Frontal cortex (tissue), 4 donors: ENCODE measurements around the gene LAMA4. TPM values are rescaled to one million over a fixed set of nuclear protein-coding genes. Genes with fewer than 3 reads are reported as not detected.
A peak's percentile ranks its signal among the peaks of the same experiment; 100 is the strongest.

Experiments used
- DNase-seq, 2 donors: peaks; one replicate each; pipeline ENCODE4 v3.0.0; 2012; ENCODE audit warnings: low spot score in 2 of 2
- FAIRE-seq: peaks from 2 replicates; lab custom pipeline; 2012; peaks lifted over from hg19 to GRCh38; lab: Jason Lieb, UNC
- total RNA-seq: library from RNA; depleted of rRNA; stranded (reverse); fragments of >200 nt; gene quantifications from one replicate; pipeline ENCODE4 v1.2.3, GENCODE V29; 2014
- donor health status: control.
- donor health status: control.
- donor health status: control.

LAMA4 gene
- total RNA-seq, 1 donor from 2014 or later: 24.1 TPM

- no peak for FAIRE-seq
- no peak for DNase-seq
Measured at GRCh38 chr6:112169541-112169940, 84.8 kb downstream of the LAMA4 start.

- DNase-seq (peak; percentile 1 to 18), FAIRE-seq (no peak)
Measured at GRCh38 chr6:112163295-112164257, 90.8 kb downstream of the LAMA4 start.

GRCh38 chr6:112160745-112161144 is 93.6 kb downstream of the LAMA4 start:
- FAIRE-seq (no peak), DNase-seq (no peak)

- FAIRE-seq: no peak
Measured at GRCh38 chr6:112156668-112157067, 97.7 kb downstream of the LAMA4 start.

GRCh38 chr6:112155886-112156285 is 98.5 kb downstream of the LAMA4 start:
- no peak for DNase-seq
- FAIRE-seq: no peak

More at GRCh38 chr6:112156668-112157067, 97.7 kb downstream of the LAMA4 start:
- DNase-seq: no peak

GRCh38 chr6:112154711-112155110 is 99.7 kb downstream of the LAMA4 start:
- FAIRE-seq (no peak), DNase-seq (no peak)

- FAIRE-seq (no peak), DNase-seq (no peak)
Measured at GRCh38 chr6:112153926-112154607, 100.3 kb downstream of the LAMA4 start.

GRCh38 chr6:112150363-112150762 is 104.0 kb downstream of the LAMA4 start:
- no peak for DNase-seq
- FAIRE-seq: no peak

GRCh38 chr6:112149719-112150263 is 104.6 kb downstream of the LAMA4 start:
- DNase-seq (no peak), FAIRE-seq (no peak)

GRCh38 chr6:112149236-112149635 is 105.1 kb downstream of the LAMA4 start:
- FAIRE-seq (no peak), DNase-seq (no peak)

GRCh38 chr6:112148103-112148502 is 106.3 kb downstream of the LAMA4 start:
- DNase-seq (no peak), FAIRE-seq (no peak)

GRCh38 chr6:112145080-112145573 is 109.2 kb downstream of the LAMA4 start:
- FAIRE-seq: no peak
- DNase-seq: no peak

GRCh38 chr6:112144145-112144926 is 110.0 kb downstream of the LAMA4 start:
- FAIRE-seq (no peak), DNase-seq (no peak)

GRCh38 chr6:112141707-112142106 is 112.7 kb downstream of the LAMA4 start:
- DNase-seq: no peak
- FAIRE-seq: no peak

- DNase-seq (no peak), FAIRE-seq (no peak)
Measured at GRCh38 chr6:112139052-112139451, 115.3 kb downstream of the LAMA4 start.

- FAIRE-seq: no peak
- no peak for DNase-seq
Measured at GRCh38 chr6:112130878-112131277, 123.5 kb downstream of the LAMA4 start.

- no peak for FAIRE-seq
- no peak for DNase-seq
Measured at GRCh38 chr6:112128208-112128607, 126.2 kb downstream of the LAMA4 start.

- FAIRE-seq (no peak), DNase-seq (no peak)
Measured at GRCh38 chr6:112123982-112124381, 130.4 kb downstream of the LAMA4 start.

GRCh38 chr6:112122756-112123155 is 131.6 kb downstream of the LAMA4 start:
- no peak for DNase-seq
- no peak for FAIRE-seq

GRCh38 chr6:112118034-112118433 is 136.3 kb downstream of the LAMA4 start:
- FAIRE-seq (no peak), DNase-seq (no peak)
